H1 (cell line): ENCODE measurements around the gene SYK. TPM values are rescaled to one million over a fixed set of nuclear protein-coding genes. Genes with fewer than 3 reads are reported as not detected.

ENCODE experiments used
- FOSL1 ChIP-seq: IDR thresholded peaks from 2 replicates; pipeline ENCODE4 v1.6.1; 2011; ENCODE audit warnings: mild to moderate bottlenecking, low read depth, low read length, moderate library complexity; ENCODE audit not compliant: insufficient read depth
- HDAC6 ChIP-seq: IDR thresholded peaks from one replicate; pipeline ENCODE4 v1.7.1; 2012; ENCODE audit warnings: low read depth, mild to moderate bottlenecking, inconsistent platforms, low read length, moderate library complexity
- SUZ12 ChIP-seq: fragments of 200-600 bp; sonication (generic); IDR thresholded peaks from 2 replicates; pipeline ENCODE4 v1.6.1; 2012; ENCODE audit warnings: mild to moderate bottlenecking, inconsistent platforms, low read length, moderate library complexity, mixed read lengths
- TAF7 ChIP-seq: optimal IDR thresholded peaks from 2 replicates; pipeline ENCODE3; 2011; ENCODE audit warnings: low read depth, mild to moderate bottlenecking, inconsistent platforms, low read length, moderate library complexity, borderline replicate concordance
- TEAD4 ChIP-seq: IDR thresholded peaks from 2 replicates; pipeline ENCODE4 v1.6.1; 2012; ENCODE audit warnings: low read depth, low read length, inconsistent platforms, mixed read lengths
- polyA plus RNA-seq, 7 experiments: library from polyadenylated mRNA; depleted of rRNA in 3 of 7; stranded (reverse) in 5 of 7; unstranded in 2 of 7; fragments of >200 nt in 5 of 7; fragments of 200-250 nt in 2 of 7; gene quantifications; 1 replicate in 5 of 7; 2 replicates in 1 of 7; 4 replicates in 1 of 7; pipeline versions ENCODE4 v1.2.1 to v1.2.3, GENCODE V29; 2011 to 2013; ENCODE audit warnings: missing spikeins in 2 of 7, mixed read lengths in 2 of 7
- total RNA-seq: library from RNA; stranded (reverse); fragmentation: NEBNext Ultra II Directional; extraction: Animal tissue kit (Norgen Biotek cat#: 25700); gene quantifications from 2 replicates; pipeline ENCODE4 v1.2.1, GENCODE V29; 2021
- TF ChIP-seq, protein P1 (sequence below), 3 experiments: IDR thresholded peaks; 1 replicate in 2 of 3; 2 replicates in 1 of 3; pipeline versions ENCODE4 v1.5.1 to v1.6.1; 2011; ENCODE audit warnings: low read length in 3 of 3, mild to moderate bottlenecking in 3 of 3, inconsistent platforms in 2 of 3, low read depth in 1 of 3, moderate library complexity in 1 of 3; ENCODE audit not compliant: insufficient read depth in 1 of 3; ENCODE audit errors: control extremely low read depth in 1 of 3
- TF ChIP-seq, protein P2 (sequence below): IDR thresholded peaks from 2 replicates; pipeline ENCODE4 v1.6.1; 2011; ENCODE audit warnings: low read length, improper control_type of control experiment

Gene SYK
- total and polyA plus RNA-seq, 2 of the 8 experiments (the other 6 are each of a cell fraction or from before 2014, with no cell fraction given) = 1.5 to 4.4 TPM

- TF ChIP-seq HDAC6 (no peak), FOSL1 (no peak), TAF7 (no peak), TEAD4 (no peak), SUZ12 (no peak)
- TF ChIP-seq, protein P1, sequence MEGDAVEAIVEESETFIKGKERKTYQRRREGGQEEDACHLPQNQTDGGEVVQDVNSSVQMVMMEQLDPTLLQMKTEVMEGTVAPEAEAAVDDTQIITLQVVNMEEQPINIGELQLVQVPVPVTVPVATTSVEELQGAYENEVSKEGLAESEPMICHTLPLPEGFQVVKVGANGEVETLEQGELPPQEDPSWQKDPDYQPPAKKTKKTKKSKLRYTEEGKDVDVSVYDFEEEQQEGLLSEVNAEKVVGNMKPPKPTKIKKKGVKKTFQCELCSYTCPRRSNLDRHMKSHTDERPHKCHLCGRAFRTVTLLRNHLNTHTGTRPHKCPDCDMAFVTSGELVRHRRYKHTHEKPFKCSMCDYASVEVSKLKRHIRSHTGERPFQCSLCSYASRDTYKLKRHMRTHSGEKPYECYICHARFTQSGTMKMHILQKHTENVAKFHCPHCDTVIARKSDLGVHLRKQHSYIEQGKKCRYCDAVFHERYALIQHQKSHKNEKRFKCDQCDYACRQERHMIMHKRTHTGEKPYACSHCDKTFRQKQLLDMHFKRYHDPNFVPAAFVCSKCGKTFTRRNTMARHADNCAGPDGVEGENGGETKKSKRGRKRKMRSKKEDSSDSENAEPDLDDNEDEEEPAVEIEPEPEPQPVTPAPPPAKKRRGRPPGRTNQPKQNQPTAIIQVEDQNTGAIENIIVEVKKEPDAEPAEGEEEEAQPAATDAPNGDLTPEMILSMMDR (IDR thresholded peaks at IDR 0.05; ENCODE audit: control extremely low read depth in 1 of 3, insufficient read depth in 1 of 3, low read depth in 1 of 3, low read length in 3 of 3) = no peak
- TF ChIP-seq, protein P2, sequence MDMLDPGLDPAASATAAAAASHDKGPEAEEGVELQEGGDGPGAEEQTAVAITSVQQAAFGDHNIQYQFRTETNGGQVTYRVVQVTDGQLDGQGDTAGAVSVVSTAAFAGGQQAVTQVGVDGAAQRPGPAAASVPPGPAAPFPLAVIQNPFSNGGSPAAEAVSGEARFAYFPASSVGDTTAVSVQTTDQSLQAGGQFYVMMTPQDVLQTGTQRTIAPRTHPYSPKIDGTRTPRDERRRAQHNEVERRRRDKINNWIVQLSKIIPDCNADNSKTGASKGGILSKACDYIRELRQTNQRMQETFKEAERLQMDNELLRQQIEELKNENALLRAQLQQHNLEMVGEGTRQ = no peak
- TF ChIP-seq, all 59 proteins: peak for 0
These were observed 14.3 kb downstream of the SYK start (continued) for GRCh38 chr9:90815944-90816357.
